PC-3 (cell line): ENCODE results near the gene RNF150. TPM values are rescaled to one million over a fixed set of nuclear protein-coding genes. Genes with fewer than 3 reads are reported as not detected.

Source experiments
- ATAC-seq: fragments of 200-7000 bp; cut with Tn5 transposase; 2 replicates; pipeline ENCODE4 v1.9.1; 2020; ENCODE audit warnings: mild to moderate bottlenecking, moderate library complexity
- BruUV-seq: library from RNA; stranded (reverse); fragments of 400-500 nt; replicated peaks from 2 replicates; lab custom pipeline; 2021; lab: Mats Ljungman, UMichigan
- CTCF ChIA-PET: fragments of 300-600 bp; sonication (Branson Sonifier 250); formaldehyde crosslinking; loops from one replicate; lab custom pipeline; 2022; ENCODE audit warnings: antibody characterized with exemption; lab: Charles Lee
- POLR2A ChIA-PET: fragments of 300-600 bp; sonication (Branson Sonifier 250); formaldehyde crosslinking; loops from one replicate; lab custom pipeline; 2022; ENCODE audit warnings: antibody characterized with exemption; ENCODE audit not compliant: unreplicated experiment; lab: Charles Lee
- DNase-seq: peaks from one replicate; pipeline ENCODE4 v3.0.0-alpha.2; 2015
- H2AFZ ChIP-seq: fragments of 300-600 bp; sonication (generic); 2 replicates; pipeline ENCODE4 v1.6.0; 2016; ENCODE audit warnings: antibody characterized with exemption, low read length
- H3F3A ChIP-seq: fragments of 300-600 bp; sonication (generic); one replicate; pipeline ENCODE4 v1.6.0; 2017; ENCODE audit warnings: antibody characterized with exemption, low read length, control low read depth, mild to moderate bottlenecking; ENCODE audit not compliant: unreplicated experiment
- H3K27ac ChIP-seq: fragments of 300-600 bp; sonication (generic); 2 replicates; pipeline ENCODE4 v1.5.1; 2016; ENCODE audit warnings: mild to moderate bottlenecking, low read length
- H3K27me3 ChIP-seq: fragments of 300-600 bp; sonication (generic); 2 replicates; pipeline ENCODE4 v1.6.1; 2016; ENCODE audit warnings: low read length, mixed read lengths
- H3K36me3 ChIP-seq: fragments of 300-600 bp; sonication (generic); 2 replicates; pipeline ENCODE4 v1.6.1; 2016; ENCODE audit warnings: low read depth, mixed run types, low read length, mixed read lengths
- H3K4me1 ChIP-seq: fragments of 300-600 bp; sonication (generic); 2 replicates; pipeline ENCODE4 v1.5.1; 2016; ENCODE audit warnings: low read length; ENCODE audit not compliant: insufficient read depth
- H3K4me2 ChIP-seq: fragments of 300-600 bp; sonication (generic); 2 replicates; pipeline ENCODE4 v1.6.0; 2016; ENCODE audit warnings: low read length
- H3K4me3 ChIP-seq: fragments of 300-600 bp; sonication (generic); 2 replicates; pipeline ENCODE4 v1.5.1; 2016; ENCODE audit warnings: mild to moderate bottlenecking, low read length, mixed read lengths
- H3K79me2 ChIP-seq: fragments of 300-600 bp; sonication (generic); 2 replicates; pipeline ENCODE4 v1.6.1; 2017; ENCODE audit warnings: low read length, mixed read lengths
- H3K9ac ChIP-seq: fragments of 300-600 bp; sonication (generic); 2 replicates; pipeline ENCODE4 v1.6.0; 2016; ENCODE audit warnings: mild to moderate bottlenecking, low read length
- H3K9me2 ChIP-seq: fragments of 300-600 bp; sonication (generic); replicated peaks from 2 replicates; pipeline ENCODE4 v1.6.1; 2016; ENCODE audit warnings: mixed run types, low read length, mixed read lengths
- H3K9me3 ChIP-seq: fragments of 300-600 bp; sonication (generic); 2 replicates; pipeline ENCODE4 v1.6.1; 2016; ENCODE audit warnings: low read length, mixed read lengths
- H4K20me1 ChIP-seq: fragments of 300-600 bp; sonication (generic); 2 replicates; pipeline ENCODE4 v1.6.1; 2016; ENCODE audit warnings: low read length, mixed read lengths
- CTCF ChIP-seq: fragments of 300-600 bp; sonication (generic); conservative IDR thresholded peaks from 2 replicates; pipeline ENCODE4 v1.5.1; 2017; ENCODE audit warnings: antibody characterized with exemption, low read depth, mild to moderate bottlenecking, low read length
- EZH2 ChIP-seq: fragments of 300-600 bp; sonication (generic); IDR thresholded peaks from one replicate; pipeline ENCODE4 v1.6.1; 2017; ENCODE audit warnings: antibody characterized with exemption, mild to moderate bottlenecking, low read length; ENCODE audit not compliant: unreplicated experiment
- EZH2phosphoT487 ChIP-seq: fragments of 300-600 bp; sonication (generic); IDR thresholded peaks from 2 replicates; pipeline ENCODE4 v1.6.1; 2018; ENCODE audit warnings: mild to moderate bottlenecking, antibody characterized with exemption, low read length, borderline replicate concordance
- intact Hi-C: fragments of 100-400 bp; cut with micrococcal nuclease; formaldehyde crosslinking; loops from 2 replicates; pipeline ENCODE4 v1.9.0; 2023
- total RNA-seq: library from RNA; depleted of rRNA; stranded (reverse); fragments of >200 nt; gene quantifications from 2 replicates; pipeline ENCODE4 v1.2.3, GENCODE V29; 2014

RNF150 gene
- total RNA-seq, 1 experiment from 2014 or later = 0.55 TPM

GRCh38 chr4:141159027-141159426, 25.8 kb upstream of the RNF150 start:
- H3K4me3 ChIP-seq = no peak overlapping the region
- ChIA-PET POLR2A (no interaction called here), CTCF (interaction anchor here (1.1 kb wide), 1 partner anchor 187 kb away, joined by 5 read pairs; no protein-coding TSS in a partner anchor)
- no peak for ATAC-seq
- no peaks in the 10 kb centered on the region for H3K79me2 ChIP-seq
- no peak overlapping the region for H3K9ac ChIP-seq
- H2AFZ ChIP-seq = no peak overlapping the region
- no peak overlapping the region for H3K27ac ChIP-seq
- intact Hi-C loops = loop anchor here (5.0 to 10.0 kb wide), 4 partner anchors 148 to 1926 kb away; no protein-coding TSS in a partner anchor
- no peak overlapping the region for H3K4me2 ChIP-seq
- H3K4me1 ChIP-seq = no peaks in the 10 kb centered on the region
- no peak for DNase-seq
- no peaks in the 10 kb centered on the region for H3F3A ChIP-seq
- no peaks in the 10 kb centered on the region for H3K9me2 ChIP-seq
- no peaks in the 10 kb centered on the region for H3K27me3 ChIP-seq
- no peaks in the 10 kb centered on the region for H4K20me1 ChIP-seq
- no peaks in the 10 kb centered on the region for H3K9me3 ChIP-seq
- H3K36me3 ChIP-seq = no peaks in the 10 kb centered on the region
- no peak for TF ChIP-seq EZH2phosphoT487
- no peak for TF ChIP-seq EZH2
- no peak for TF ChIP-seq CTCF
- BruUV-seq = no TSS peak

GRCh38 chr4:141158219-141158618, 24.9 kb upstream of the RNF150 start:
- TF ChIP-seq CTCF (peak; percentile 77), EZH2phosphoT487 (no peak)
- H3K27ac ChIP-seq = no peak overlapping the region
- DNase-seq = peak; percentile 51
- intact Hi-C loops = loop anchor here (1.0 to 10.0 kb wide), 5 partner anchors 149 to 1927 kb away; no protein-coding TSS in a partner anchor
- no peak overlapping the region for H3K9ac ChIP-seq
- no peaks in the 10 kb centered on the region for H3K36me3 ChIP-seq
- H3K27me3 ChIP-seq = no peaks in the 10 kb centered on the region
- H3K4me3 ChIP-seq = no peak overlapping the region
- H2AFZ ChIP-seq = no peak overlapping the region
- H3K4me1 ChIP-seq = no peaks in the 10 kb centered on the region
- H3F3A ChIP-seq = no peaks in the 10 kb centered on the region
- H3K9me2 ChIP-seq = no peaks in the 10 kb centered on the region
- POLR2A ChIA-PET = no interaction called here
- H4K20me1 ChIP-seq = no peaks in the 10 kb centered on the region
- ATAC-seq = no peak
- CTCF ChIA-PET = interaction anchor here (1.1 kb wide), 1 partner anchor 188 kb away, joined by 5 read pairs; no protein-coding TSS in a partner anchor
- no peaks in the 10 kb centered on the region for H3K79me2 ChIP-seq
- H3K9me3 ChIP-seq = no peaks in the 10 kb centered on the region
- no peak overlapping the region for H3K4me2 ChIP-seq
- BruUV-seq = no TSS peak

- H4K20me1 ChIP-seq = no peaks in the 10 kb centered on the region
- no TSS peak for BruUV-seq
- no peaks in the 10 kb centered on the region for H3K36me3 ChIP-seq
- no peaks in the 10 kb centered on the region for H3K9me3 ChIP-seq
- DNase-seq (no peak), ATAC-seq (no peak)
- no peak overlapping the region for H3K4me3 ChIP-seq
- ChIA-PET POLR2A (no interaction called here), CTCF (no interaction called here)
- no peak overlapping the region for H3K4me2 ChIP-seq
- H3K79me2 ChIP-seq = no peaks in the 10 kb centered on the region
- intact Hi-C loops = loop anchor here (5.0 to 10.0 kb wide), 4 partner anchors 152 to 1929 kb away; no protein-coding TSS in a partner anchor
- H2AFZ ChIP-seq = no peak overlapping the region
- no peak overlapping the region for H3K9ac ChIP-seq
- TF ChIP-seq EZH2 (no peak), EZH2phosphoT487 (no peak), CTCF (no peak)
- no peak overlapping the region for H3K27ac ChIP-seq
- no peaks in the 10 kb centered on the region for H3K4me1 ChIP-seq
- no peaks in the 10 kb centered on the region for H3K9me2 ChIP-seq
- no peaks in the 10 kb centered on the region for H3F3A ChIP-seq
- H3K27me3 ChIP-seq = 0 out of 2 replicates have a peak, but pooled peaks cover 7% of the 10 kb centered on the region
Measured at GRCh38 chr4:141155586-141155985, 22.3 kb upstream of the RNF150 start.
